HS-27A (cell line): ENCODE results near the gene USP30.

Experiments used
- DNase-seq: peaks from one replicate; pipeline ENCODE4 v3.0.0-alpha.2; 2012; ENCODE audit warnings: low read depth, missing footprints

Gene USP30

DNA sequence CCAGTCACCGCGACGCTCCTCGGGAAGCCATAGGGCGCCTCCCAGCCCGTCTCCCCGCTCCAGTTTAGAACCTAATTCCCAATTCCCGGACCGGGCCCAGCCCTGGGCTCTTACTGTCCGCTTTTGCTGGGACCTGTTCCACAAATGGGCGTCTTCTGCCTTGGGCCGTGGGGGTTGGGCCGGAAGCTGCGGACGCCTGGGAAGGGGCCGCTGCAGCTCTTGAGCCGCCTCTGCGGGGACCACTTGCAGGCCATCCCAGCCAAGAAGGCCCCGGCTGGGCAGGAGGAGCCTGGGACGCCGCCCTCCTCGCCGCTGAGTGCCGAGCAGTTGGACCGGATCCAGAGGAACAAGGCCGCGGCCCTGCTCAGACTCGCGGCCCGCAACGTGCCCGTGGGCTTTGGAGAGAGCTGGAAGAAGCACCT is 45.8 kb downstream of the USP30 start:
- DNase-seq: peak; percentile 36

DNA sequence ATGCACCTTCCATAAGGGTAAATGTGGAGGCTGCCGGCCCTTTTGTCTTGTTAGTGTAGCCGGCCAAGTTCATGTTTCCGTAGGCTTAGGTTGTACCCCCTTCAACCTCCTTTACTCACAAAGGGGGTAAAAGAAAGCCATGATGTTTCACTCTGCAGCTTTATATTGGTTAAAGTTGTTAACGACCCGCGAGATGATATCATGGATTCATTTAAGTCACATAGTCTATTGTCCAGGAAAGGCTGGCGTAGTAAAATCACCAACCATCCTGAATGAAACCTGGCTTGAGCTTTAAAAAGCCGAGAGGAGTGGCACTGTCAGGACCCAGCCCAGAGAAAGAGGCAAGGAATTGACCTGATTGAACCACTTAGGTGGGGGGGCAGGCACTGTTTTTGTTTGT is 46.3 kb downstream of the USP30 start:
- DNase-seq: no peak

DNA sequence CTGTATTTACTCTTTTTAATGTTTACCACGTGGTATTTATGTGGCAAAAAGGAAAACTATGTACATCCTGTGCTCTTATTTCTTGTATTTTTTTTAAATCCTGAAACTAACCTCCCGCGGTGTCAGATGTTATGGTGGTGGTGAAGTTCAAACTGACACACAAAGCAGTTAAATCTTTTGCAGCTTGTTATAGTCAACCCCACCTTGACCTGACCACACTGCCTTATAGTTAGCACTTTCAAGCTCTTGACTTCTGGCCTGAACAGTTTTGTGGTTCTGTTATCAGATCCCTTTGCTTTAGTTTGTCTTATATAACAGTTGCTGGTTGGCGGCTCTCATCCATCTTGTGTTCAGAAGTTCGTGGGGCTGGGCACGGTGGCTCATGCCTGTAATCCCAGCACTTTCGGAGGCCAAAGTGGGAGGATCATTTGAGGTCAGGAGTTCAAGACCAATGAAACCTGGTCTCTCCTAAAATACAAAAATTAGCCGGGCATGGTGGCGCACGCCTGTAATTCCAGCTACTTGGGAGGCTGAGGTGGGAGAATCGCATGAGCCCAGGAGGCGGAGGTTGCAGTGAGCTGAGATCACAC is 47.1 kb downstream of the USP30 start:
- no peak for DNase-seq

DNA sequence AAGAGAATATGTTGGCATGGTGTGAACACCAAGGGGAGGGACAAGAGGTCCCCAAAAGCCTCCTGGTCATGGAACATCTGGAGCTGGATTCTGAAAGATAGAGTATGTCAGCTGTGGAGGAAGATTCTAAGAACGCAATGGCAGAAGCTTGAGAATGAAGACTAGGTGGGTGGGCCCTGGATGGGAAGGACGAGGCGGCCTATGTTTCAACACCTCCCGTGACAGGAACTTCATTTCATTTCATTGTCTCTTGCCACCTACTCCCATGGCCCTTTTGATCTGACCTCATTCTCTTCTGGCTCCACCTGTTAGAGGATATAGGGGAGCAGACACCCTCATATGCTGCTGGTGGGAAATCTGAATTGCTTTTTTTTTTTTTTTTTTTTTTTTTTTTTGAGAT is 48.4 kb downstream of the USP30 start:
- DNase-seq: no peak

DNA sequence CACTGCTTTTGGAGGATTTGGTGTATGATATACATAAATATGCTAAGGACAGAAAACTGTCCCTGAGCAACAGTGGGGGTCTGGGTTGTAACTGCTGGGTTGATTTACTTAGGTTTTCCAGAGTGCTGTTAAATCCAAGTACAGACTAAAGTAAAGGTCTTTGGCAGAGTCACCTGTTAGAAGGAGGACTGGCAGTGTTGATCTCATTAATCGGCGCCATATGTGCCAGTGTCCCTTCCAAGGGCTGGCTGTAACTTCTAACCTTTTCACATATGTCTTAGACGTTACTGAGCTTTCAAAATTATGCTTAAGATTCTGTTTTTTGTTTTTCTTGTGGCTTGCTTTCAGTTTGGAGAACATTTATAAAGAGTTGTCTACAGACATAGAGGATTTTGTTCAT is 50.1 kb downstream of the USP30 start:
- no peak for DNase-seq

DNA sequence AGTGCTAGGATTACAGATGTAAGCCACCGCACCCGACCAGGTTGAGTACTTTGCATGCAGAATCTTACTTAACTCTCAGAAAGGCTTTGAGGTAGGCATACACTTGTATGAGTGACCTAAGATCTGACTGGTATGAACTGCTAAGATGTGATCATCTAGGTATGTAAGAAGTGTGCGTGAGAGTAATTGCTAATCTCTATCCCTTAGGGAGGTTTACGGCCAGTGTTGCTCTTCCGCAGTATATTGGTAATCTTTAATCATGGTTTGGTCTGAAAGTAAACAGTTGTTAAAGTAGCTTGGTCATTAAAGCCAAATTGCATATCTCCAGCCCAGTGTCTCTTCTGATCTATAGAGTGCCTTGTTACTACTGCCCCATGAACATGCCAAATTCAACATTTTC is 52.8 kb downstream of the USP30 start:
- no peak for DNase-seq

DNA sequence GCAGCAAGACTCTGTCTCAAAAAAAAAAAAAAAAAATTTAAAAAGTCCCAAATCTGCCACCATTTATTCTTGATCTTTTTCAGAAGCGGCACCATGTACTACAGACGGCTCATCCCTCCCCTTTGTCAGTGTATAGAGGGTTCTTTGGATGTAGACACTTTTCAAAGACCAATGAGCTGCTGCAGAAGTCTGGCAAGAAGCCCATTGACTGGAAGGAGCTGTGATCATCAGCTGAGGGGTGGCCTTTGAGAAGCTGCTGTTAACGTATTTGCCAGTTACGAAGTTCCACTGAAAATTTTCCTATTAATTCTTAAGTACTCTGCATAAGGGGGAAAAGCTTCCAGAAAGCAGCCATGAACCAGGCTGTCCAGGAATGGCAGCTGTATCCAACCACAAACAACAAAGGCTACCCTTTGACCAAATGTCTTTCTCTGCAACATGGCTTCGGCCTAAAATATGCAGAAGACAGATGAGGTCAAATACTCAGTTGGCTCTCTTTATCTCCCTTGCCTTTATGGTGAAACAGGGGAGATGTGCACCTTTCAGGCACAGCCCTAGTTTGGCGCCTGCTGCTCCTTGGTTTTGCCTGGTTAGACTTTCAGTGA is 57.5 kb downstream of the USP30 start:
- DNase-seq: no peak

DNA sequence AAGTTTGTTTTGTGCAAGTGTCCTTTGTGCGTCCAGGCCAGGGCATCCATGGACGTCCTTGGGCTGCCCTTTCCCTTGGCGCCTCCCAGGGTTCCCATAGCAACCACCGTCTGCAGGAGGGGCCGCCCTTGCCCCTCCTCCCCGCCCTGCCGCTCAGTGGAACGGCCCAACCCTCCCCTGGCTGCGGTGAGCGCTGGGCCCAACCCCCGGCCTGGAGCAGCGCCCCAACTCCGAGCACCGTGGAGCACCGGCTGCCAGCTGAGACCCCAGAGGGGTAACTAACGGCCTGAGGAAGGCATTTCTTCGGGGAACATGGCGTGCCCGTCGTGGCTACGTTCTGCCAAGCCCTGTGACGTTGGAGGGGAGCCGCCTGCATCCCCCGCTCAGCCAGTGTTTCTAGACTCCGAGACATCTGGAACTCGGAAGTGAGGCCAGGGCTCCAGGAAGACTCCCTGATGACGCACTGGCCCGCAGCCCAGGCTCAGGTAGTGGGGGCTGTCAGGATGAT is 58.7 kb downstream of the USP30 start:
- DNase-seq: no peak

DNA sequence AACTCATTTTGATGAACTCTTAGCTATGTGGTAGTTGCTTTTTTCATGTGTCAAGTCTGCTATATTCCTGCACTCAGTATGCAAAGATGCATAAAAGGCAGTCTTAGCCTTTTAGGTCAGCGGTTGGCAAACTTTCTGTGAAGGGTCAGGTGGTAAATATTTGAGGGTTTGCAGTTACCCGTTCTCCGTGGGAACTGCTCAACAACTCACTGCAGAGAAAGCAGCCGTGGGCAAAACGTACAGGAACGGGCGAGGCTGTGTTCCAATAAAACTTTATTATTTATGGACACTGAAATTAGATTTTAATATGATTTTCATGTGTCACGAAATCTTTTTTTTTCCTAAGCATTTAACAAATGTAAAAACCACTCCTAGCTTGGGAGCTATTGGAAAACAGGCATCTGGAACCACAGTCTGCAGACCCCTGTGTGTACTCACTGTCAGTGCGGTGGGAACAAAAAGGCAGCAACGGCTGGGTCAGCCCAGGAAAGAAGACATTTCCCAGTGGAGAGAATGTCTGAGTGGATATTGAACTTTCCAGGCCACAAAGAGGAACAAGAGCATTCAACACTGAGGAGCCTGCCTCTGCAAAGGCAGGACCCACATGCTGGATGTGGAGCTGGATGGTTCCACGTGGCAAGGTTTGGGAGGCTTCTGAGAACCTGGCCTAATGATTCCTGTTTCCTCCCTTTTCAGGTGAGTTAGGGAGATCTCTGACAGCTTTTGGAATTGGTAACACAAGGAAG is 60.5 kb downstream of the USP30 start:
- DNase-seq: no peak

DNA sequence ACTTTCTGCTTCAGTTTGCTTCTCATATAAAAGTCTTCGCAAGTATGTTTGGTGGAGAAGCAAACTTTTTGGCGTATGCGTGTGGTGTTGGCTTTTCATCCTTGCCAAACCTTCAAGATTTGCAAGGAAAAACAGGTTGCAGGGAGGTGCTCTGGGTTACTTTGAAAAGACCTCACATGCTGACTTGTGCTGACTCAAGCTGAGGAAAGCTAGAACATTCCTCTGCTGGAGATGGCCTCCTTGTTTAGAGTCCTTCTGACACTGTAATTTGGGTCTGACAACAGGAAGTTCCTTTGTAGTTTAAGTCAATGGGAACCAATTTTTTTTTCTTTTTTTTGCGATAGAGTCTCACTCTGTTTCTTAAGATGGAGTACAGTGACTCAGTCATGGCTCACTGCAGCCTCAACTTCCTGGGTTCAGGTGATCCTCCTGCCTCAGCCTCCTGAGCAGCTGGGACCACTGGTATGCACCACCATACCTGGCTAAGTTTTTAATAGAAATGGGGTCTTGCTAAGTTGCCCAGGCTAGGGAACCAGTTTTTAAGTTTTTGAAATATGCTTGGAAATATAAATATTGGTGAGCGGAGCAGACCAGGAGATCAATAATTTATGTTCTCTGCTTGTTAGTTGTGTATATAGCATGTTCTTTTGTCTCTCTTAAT is 61.4 kb downstream of the USP30 start:
- no peak for DNase-seq

DNA sequence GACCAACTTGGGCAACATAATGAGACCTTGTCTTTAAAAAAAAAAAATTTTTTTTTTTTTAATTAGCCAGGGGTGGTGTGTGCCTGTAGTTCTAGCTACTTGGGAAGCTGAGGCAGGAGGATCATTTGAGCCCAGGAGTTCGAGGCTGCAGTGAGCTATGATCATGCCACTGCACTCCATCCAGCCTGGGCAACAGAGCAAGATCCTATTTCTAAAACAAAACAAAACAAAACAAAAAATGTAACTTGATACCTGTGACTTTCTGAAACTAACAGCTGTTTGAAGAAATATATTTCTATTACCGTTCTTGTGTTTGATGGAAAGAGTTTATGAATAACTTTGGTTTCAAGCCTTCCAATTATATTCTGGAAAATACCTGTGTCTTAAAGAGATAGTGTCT is 62.3 kb downstream of the USP30 start:
- no peak for DNase-seq

DNA sequence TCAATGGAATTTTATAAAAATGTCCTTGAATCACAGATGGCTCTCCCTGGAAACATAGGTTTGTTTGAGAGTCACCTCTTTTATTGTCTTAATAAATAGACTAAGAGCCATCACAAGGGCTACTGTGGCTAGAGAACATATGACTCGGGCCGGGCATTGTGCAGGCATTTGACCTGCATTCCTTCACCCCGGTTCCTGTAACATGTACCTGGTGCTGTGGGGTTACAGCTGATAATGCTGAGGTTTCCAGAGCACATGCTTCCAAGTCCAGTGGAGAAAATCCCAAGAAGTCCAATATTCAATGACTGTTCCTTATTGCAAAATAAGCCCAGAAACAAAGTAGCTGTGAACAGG is 63.0 kb downstream of the USP30 start:
- DNase-seq: no peak

DNA sequence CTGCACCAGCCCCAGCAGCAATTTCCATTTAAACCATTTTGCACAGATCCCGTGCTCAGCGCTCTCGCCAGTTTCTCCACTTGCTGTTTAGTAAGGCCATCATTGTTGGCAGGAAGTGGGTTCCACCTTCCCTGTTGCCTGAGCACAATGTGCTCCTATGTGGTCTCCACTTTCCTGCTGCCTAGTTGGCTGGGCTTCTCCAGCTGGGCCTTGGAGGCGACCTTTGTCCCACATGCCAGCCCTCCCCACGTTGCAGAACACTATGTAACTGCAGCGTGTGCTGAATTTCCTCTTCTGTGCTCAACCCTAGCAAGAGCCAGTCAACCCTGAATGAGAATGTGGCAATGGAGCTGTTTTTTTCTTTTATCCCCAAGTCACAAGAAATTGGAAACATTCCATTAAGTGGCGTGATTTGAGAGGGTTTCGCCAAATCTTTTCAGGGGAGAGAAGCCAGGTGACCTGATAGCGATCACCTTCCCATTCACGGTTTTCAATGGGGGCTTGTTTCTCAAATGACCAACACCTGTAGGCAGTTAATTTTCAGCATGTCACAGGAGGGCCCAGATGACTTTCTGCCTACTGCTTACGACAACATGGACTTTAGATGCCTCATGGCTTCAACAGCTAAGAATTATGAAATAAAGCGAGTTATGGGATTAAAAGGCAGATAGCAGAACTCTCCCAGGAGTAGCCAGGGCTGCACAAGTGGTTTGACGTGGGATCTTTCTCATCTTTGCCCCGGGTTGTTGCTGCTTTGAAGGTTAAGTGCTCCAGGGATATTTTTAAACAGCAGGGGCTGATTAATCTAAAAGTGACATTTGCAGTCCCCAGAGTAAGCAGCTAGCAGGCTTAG is 63.6 kb downstream of the USP30 start, which contains the start of gene ACACB:
ACACB (plus strand) TSS at position 830 of the 853 bp plus-strand sequence. CDS start 22,819 bp downstream, outside the sequence.
- DNase-seq: no peak

DNA sequence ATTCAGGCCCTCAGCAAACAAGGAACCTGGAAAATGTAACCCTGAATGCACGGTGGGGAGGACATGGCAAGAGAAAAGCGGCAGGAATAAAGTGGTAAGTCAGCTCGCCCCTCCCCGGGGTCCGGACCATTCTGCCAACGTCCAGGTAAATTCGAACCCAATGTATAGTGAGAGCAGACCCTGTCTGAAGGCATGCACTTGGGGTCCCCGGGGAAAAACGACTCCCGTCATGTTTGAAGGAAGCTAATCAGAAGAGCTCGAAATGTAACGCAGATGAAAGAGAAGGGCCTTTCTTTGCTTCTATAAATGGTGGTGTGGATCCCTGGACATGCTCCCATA is 64.2 kb downstream of the USP30 start:
- no peak for DNase-seq

DNA sequence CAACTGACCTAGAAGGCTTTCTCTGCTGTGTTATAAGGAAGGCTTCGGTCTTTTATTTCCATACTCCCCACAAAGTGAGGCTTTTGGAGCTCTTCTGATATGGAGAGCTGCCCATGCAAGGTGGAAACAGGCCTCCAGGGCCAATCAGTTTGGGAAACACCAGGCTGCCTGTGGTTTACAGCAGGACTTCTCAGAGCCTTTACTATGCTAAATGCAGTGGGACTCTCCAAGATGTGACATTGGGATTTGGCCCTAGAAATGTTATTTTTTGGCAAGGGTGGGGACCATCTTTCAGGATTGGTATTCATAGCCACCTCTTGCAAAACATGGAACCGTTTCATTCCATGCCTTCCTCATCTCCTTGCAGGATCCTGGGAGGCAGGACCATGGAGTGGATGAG is 67.7 kb downstream of the USP30 start:
- DNase-seq: no peak

DNA sequence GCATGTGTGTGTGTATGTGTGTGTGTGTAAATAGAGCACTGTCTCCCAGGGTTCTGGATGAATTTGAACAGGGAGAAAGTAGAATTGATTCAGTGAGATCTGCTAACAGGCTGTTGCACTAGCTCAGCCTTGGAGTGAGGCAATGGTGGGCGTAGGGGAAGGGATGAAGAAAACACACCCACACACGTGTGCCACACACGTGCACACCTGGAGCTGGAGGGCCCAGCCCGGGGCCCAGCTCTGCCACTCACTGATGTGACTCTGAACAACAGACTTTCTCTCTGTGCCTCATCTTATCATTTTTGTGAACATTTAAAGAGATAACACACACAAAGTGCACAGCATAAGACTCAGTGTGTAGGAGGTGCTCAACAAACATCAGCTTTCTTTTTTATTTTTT is 68.2 kb downstream of the USP30 start:
- DNase-seq: no peak

DNA sequence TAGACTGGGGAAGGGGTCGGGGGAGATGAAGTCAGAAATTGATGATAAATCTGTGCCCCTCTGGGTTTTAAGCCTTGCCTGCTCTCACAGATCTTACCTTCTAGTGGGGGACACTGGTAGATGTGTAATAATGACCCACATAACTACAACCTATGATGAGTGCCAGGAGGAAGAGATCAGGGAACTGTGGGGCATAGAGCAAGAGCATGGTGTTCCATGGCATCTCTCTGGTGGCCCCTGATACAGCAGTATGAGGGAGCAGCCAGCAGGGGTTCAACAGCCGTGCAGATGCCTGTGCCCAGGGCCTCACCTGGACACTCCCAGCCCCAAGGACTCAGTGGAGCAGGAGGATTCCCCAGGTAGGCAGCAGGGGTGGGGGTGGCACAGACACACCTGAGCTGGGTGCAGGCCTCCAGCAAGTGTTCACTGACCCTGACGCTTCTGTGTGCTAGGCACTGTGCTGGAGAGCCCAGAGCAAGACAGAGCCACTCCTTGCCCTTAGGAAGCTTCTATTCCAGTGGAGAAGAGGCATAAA is 69.0 kb downstream of the USP30 start:
- DNase-seq: no peak

DNA sequence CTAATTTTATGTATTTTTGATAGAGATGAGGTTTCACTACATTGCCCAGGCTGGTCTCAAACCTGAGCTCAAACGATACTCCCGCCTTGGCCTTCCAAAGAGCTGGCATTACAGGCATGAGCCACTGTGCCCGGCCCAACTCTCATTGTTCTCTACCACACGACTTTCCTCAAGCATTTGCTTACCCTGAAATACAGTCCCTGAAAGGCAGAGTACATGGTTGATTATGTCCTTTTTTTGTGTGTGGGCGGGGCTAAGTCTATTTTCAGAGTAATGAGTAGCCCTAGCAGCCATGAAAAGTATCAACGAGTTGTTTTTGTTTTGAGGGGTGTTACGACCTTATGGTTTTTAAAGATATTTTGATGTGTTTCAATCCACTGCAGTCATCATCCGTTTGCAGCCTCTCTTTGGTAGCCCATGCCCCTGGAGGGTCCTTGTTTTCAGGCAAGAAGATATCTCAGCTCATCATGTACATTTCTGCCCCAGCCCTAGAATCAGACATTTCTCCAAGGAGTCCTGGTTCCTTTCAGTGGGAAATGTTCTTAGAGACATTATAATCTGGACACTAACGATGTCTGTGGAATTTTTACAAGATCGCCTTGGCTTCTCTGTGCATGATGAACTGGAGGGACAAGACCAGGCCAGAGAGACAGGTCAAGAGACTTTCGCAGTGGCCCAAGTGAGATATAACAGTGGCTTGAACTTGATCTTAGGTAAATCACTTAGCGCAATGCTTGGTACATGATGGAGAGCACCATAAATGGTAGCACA is 72.7 kb downstream of the USP30 start:
- no peak for DNase-seq

DNA sequence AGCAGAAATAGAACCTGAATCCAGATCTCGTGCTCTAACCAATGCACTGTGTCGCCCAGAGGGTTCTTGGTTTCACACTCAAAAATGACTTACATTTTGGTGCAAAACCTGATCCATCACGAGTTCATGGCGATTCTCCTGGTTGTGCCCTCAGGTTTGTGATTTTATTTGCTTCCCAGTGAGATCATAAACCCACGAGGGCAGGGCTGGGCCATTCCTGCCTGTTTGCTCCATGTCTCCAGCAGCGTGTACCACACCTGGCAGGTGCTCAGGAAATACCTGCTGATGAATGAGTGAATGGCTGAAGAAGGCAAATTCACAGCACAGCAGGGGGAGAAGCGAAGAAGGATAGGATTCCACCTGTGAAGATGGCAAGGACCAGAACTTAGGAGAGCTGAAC is 73.4 kb downstream of the USP30 start:
- no peak for DNase-seq

DNA sequence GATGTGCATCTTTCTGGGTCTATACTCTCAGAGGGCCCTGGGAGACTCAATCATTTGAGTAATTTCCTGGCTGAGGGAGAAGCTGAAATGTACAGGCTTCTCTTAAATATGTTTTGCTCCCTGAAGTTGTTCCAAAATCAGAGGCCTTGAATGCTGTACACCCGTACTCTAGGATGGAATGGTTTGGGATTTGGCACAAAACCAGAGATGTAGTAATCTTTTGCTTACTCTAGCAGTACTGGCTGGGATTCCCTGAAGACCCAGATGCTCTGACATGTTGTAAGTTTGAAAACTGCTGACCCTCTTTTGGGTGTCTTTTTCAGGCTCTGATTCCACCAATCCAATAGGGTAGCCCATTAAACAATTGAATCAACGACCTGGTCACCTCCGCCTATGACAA is 74.4 kb downstream of the USP30 start:
- no peak for DNase-seq
